Bronchial epithelial cell (primary cell): ENCODE results near the gene CSF3R. TPM values are rescaled to one million over a fixed set of nuclear protein-coding genes. Genes with fewer than 3 reads are reported as not detected.
A peak's percentile ranks its signal among the peaks of the same experiment; 100 is the strongest.

Experiments
- DNase-seq: peaks from one replicate; pipeline ENCODE4 v3.0.0-alpha.2; 2010; ENCODE audit warnings: low read depth
- FAIRE-seq: peaks from 2 replicates; lab custom pipeline; 2011; peaks lifted over from hg19 to GRCh38; lab: Jason Lieb, UNC
- H3K27me3 ChIP-seq: 2 replicates; pipeline ENCODE4 v1.5.1; 2011; ENCODE audit warnings: low read length; ENCODE audit not compliant: control insufficient read depth, insufficient read depth
- H3K36me3 ChIP-seq: 2 replicates; pipeline ENCODE4 v1.5.1; 2011; ENCODE audit warnings: low read length; ENCODE audit not compliant: control insufficient read depth, insufficient read depth
- H3K4me3 ChIP-seq: 2 replicates; pipeline ENCODE4 v1.5.1; 2011; ENCODE audit warnings: mild to moderate bottlenecking, low read depth, low read length, control low read depth
- CTCF ChIP-seq: IDR thresholded peaks from 2 replicates; pipeline ENCODE4 v1.5.1; 2011; ENCODE audit warnings: mild to moderate bottlenecking, moderate library complexity, low read length, control low read depth, inconsistent platforms; ENCODE audit not compliant: insufficient read depth, severe bottlenecking
- total RNA-seq: library from RNA; depleted of rRNA; stranded (reverse); fragments of >200 nt; gene quantifications from 2 replicates; pipeline ENCODE4 v1.2.1, GENCODE V29; 2014

CSF3R gene
- total RNA-seq, 1 donor from 2014 or later, result 0.79 TPM

GRCh38 chr1:36433102-36433501 lies 49.6 kb downstream of the CSF3R start:
- FAIRE-seq (no peak), DNase-seq (no peak)
- H3K36me3 ChIP-seq, result no peaks in the 10 kb centered on the region
- no peaks in the 10 kb centered on the region for H3K27me3 ChIP-seq
- no peak for TF ChIP-seq CTCF
- H3K4me3 ChIP-seq, result no peak overlapping the region

GRCh38 chr1:36432616-36433015 lies 50.1 kb downstream of the CSF3R start:
- Histone ChIP-seq H3K36me3 (no peaks in the 10 kb centered on the region), H3K4me3 (no peak overlapping the region), H3K27me3 (no peaks in the 10 kb centered on the region)
- DNase-seq (no peak), FAIRE-seq (no peak)
- TF ChIP-seq CTCF, result no peak

GRCh38 chr1:36425791-36426190 lies 56.9 kb downstream of the CSF3R start:
- Histone ChIP-seq H3K27me3 (no peaks in the 10 kb centered on the region), H3K36me3 (no peaks in the 10 kb centered on the region), H3K4me3 (no peak overlapping the region)
- FAIRE-seq, result no peak
- TF ChIP-seq CTCF, result no peak
- peak; percentile 61 for DNase-seq

- DNase-seq (no peak), FAIRE-seq (peak; percentile 58)
- TF ChIP-seq CTCF, result no peak
- Histone ChIP-seq H3K27me3 (no peaks in the 10 kb centered on the region), H3K36me3 (no peaks in the 10 kb centered on the region), H3K4me3 (no peak overlapping the region)
Measured at GRCh38 chr1:36421649-36422048, 61.1 kb downstream of the CSF3R start.

GRCh38 chr1:36420836-36421317 lies 61.8 kb downstream of the CSF3R start:
- peak; percentile 98 for FAIRE-seq
- Histone ChIP-seq H3K27me3 (no peaks in the 10 kb centered on the region), H3K36me3 (no peaks in the 10 kb centered on the region), H3K4me3 (no peak overlapping the region)
- TF ChIP-seq CTCF, result peak; percentile 99
- peak; percentile 80 for DNase-seq

- Histone ChIP-seq H3K4me3 (no peak overlapping the region), H3K27me3 (no peaks in the 10 kb centered on the region), H3K36me3 (no peaks in the 10 kb centered on the region)
- DNase-seq, result no peak
- FAIRE-seq, result no peak
- no peak for TF ChIP-seq CTCF
Measured at GRCh38 chr1:36420409-36420808, 62.3 kb downstream of the CSF3R start.
